Activated CD4-positive, alpha-beta T cell treated with anti-CD3 and anti-CD28 coated beads, Interleukin-2, Interleukin-6, amounts not matched to agents 100 ng/mL and 50 ng/mL, durations not matched to agents 16 hours and 8 hours (primary cell): ENCODE results near the gene PRELP.
"Not testable (repeated sequence)": the region's sequence is repeated elsewhere in the genome, so short reads cannot be mapped to it uniquely, and the experiment has no call there.

Source experiments
- DNase-seq: peaks from one replicate; pipeline ENCODE4 v3.0.0-alpha.2; 2020

PRELP gene

DNA sequence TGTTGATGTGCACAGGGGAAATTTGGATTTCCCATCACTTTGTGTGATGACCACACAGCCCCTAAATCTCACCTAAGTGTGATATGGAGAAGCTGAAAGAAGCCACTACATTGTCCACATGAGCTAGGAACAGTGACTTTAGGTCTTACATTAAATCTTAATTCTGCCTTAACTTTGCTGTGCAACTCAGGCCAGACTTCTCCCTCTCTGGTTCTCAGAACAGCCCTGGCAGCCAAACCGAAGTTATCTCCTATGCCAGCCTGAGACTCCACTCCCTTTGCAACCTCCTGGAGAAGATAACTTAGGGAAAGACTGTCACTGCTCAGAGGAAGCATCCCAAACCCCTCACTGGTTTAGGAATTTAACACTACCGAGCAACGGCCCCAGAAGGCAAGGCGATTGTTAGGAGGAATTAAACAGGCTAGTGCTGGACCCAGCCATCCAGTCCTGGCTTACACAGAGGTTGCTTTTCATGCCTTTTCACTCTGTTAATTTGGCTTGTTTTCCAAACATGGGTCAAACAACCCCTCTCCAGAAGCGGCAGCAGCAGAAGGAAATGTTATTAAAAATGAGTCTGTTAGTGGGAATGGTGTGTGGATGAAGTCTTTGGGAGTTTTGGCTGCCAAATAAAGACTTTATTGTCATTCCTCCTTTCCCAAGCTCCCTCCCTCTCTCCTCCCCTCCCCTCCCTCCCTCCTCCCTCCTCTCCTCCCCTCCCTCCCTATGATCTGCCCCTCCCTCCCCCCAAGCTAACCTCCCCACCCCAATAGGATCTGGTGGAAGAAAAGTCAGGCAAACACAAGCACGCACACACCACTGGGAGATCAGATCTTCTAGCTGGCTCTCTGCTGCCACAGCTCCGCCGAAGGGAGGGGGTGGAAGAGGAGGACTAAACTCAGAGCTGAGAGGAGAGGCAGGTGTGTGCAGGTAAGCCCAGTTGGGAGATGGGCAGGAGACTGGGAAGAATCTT is at the start of gene PRELP:
Gene PRELP (plus strand): TSS at position 795 of the 970 bp plus-strand sequence. CDS start 7,379 bp downstream, outside the sequence.
- DNase-seq, result no peak

DNA sequence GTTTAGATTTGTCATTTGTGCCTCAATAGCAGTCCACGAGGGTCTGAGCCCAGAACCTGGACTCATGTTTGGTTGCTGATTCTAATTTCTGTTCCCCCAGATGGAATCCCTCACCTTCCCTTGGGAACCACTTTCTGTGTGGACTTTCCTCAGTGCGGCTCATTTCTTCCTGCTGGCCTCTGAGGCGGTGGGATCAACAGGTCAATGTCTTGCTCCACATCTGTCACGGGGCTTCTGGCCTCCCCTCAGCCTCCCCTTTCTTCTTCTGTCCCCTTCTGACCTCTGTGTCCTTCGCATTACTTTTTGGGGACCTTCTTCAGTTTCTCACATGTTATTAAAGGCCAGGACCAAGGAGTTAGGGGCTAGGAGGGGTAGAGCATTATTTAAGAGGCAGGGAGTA is 49.2 kb upstream of the PRELP start:
- no peak for DNase-seq

DNA sequence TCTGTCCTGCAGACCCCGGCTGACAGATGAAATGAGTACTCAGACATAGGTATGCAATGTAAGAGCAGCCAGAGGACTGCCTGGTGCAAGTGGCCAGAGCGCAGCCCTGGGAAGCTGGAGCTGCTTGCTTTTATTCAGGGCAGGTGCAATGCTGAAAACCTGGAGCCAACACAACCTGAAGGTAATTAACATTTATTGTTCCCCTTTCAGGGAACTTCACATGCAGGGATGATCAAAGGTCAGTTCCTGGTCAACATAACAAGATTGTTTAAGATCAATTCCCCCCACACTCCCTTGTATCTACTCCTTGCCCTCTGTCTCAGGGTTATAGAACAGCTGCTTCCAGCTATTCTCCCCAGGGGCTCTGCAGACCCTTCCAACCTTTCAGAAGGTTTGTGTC is 48.7 kb upstream of the PRELP start:
- no peak for DNase-seq

DNA sequence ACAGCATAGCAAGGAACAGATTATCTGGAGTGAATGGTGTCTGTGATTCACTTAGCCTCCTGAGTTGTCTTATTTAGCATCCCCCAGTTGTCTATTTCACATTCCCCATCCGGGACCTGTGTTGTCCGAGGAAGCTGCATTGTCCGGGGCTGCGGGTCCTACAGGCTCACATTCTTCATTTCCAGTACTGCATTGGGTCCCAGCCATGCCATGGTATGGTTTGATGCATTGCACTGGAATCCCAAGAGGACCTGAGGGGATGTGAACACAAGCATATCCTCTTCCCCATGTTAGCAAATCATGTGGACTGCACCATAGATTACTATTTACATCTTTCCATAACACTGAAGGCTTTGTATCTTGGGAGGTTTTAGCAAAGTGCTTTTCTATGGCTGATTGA is 48.2 kb upstream of the PRELP start:
- no peak for DNase-seq

DNA sequence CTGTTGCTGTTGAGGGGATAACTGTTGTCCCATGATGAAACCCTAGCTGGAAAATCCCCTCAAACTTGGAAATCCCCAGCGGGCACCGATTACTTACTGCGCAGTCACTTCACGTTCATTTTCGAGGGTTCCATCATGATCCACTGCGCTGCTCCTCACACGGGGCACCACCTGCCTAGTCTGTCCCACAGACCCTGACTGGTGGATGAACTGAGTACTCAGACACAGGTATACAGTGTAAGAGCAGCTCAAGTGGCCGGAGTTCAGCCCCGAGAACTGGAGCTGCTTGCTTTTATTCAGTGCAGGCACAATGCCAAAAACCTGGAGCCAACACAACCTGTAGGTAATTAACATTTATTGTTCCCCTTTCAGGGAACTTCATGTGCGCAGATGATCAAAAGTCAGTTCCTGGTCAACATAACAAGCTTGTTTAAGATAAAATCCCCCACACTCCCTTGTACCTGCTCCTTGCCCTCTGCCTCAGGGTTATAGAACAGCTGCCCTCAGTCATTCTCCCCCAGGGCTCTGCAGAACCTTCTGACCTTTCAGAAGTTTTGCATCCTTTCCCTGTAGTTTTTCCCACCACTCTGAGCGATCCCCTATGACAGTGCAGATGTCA is 46.5 kb upstream of the PRELP start:
- DNase-seq, result no peak

DNA sequence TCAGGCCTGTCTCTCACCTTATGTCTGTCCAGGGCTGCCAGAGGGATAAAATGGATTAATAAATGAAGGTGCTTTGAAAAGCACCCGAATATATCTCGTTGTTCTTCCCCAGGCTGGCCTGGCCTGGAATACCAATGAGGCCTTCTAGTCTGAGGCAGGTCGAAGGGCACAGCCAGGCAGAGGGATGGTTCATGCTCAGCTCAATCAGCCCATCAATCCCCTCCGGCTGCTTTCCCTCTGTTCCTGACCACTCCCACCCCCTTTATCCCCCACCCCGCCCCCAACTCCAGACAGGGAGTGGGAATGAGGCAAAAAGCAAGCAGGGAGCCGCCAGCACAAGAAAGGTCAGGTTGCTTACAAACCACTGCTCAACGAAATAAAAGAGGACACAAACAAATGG is 40.0 kb upstream of the PRELP start:
- DNase-seq, result no peak

DNA sequence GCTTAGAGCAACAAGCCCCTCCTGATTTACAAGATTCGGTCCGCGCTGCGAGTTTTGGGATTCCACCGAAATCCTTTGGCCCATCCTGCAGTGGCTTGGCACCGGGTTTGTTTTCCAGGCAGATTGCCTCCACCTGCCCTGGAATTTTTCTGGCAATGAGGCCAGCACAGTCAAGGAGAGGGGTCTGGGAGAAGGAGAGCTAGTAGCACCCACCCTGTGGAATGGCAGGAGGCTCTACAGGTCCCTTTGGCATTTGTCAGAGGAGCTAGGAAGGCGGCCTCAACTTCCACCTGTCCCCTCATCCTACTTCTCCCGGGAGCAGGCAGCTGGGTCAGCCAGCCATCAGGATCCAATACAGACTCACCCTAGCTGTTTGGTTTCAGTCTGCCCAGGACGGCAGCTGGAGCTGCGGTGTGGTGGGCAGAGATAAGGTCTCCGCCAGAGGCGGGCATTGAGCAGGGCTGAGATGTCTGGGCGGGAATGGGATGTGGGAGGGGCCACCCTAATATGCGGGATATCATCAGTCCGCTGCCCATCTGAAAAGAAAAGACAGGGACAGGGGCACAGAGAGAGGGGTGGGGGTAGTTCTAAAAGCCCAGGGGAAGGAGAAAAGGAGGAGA is 37.8 kb upstream of the PRELP start:
- no peak for DNase-seq

DNA sequence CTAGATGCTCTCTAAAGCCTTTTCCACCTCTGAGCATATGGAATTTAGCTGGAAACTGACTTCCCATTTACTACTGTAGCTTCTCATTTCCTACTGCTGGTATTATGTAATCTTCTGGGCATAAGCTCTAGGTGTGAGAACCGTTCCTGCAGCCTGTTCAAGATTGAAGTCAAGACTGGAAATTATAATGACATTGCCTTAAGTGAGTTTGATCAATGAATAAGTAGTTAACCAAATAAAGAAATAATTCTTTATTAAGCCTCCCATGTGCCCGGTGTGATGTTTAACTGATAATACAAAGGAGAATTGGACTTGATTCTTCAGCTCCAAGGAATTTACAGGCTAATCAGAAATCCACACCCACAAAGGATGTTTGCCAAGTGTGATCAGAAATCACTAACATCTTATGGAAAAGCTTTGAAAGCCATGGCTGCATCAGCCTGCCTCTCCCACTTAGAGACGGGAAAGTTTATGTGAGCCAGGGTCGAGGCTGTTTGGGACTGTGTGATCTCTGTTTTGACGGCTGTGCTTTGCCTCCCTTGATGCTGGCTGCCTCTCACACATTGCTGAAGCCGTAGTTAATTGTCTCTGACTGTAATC is 36.4 kb upstream of the PRELP start:
- no peak for DNase-seq

DNA sequence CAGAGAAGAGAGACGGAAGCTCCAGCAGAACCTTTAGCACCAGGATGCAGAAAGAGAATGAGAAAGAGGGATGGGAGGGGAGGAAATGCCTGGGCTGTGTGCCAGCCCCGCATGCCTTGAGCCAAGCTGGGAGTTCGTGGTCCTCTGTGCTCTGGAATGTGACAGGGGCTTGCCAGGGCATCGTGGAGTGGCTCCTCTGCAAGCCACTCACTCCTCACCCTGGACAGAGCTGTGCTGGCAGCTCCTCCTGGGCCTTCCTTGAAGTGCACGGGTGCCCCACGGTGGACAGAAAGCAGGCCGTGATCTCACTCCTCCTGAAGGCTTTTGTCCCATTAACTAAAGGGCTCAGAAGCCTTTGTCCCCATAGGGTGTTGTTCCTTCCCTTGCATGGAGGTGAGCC is 34.8 kb upstream of the PRELP start:
- no peak for DNase-seq

DNA sequence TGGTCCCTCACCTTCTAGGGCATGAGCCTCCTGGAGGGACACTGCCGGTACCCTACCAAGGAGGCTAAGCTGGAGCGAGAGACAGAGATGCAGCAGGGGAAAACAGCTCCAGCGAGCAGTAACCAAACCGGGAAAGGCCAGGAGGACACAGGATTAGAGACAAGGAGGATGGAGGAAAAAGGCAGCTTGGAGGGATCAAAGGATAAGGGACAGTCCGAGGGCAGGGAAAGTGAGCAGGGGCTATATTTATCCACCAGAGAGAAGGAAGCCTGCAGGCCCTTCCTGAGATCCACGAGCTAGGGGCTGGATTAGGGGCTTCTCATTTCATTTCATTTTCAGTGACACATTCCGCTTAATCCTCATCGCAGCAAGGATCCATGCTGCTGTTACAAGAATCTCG is 33.8 kb upstream of the PRELP start:
- DNase-seq, result no peak

DNA sequence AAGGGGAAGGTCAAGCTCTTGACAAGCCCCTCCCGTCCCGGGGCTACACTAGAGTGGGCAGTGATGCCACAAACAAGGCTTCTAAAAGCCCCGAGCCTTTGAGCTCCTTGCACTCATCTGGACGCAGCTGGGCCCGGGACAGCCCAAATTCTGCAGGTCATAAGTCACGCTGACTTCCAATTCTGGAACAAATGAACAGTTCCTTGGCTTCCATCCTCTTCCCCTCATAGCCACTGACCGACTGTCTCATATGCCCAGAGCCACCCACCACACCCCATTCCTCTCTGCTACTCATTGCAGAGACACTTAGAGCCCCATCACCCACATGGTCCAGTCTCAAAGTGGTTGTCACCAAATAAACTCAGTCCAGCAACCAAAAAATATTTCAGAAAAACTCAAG is 32.8 kb upstream of the PRELP start:
- DNase-seq, result no peak

DNA sequence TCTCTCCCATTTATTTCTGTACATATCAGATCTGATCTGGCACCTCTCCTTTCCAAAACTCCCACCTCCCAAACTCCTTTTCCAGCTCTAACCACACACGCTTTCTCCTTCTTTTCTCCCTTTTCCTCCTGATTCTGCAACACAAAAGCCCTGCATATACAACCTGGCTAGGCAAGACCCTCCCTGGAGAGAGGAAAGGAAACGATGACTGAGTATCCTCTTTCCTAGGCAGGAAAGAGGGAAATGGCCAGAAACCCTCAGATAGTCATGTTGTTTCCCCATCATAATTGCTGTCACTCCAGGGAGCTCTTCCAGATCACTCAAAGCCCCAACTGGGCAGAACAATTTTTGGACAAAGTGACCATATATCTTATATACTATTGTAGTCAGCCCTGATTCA is 32.3 kb upstream of the PRELP start:
- no peak for DNase-seq

DNA sequence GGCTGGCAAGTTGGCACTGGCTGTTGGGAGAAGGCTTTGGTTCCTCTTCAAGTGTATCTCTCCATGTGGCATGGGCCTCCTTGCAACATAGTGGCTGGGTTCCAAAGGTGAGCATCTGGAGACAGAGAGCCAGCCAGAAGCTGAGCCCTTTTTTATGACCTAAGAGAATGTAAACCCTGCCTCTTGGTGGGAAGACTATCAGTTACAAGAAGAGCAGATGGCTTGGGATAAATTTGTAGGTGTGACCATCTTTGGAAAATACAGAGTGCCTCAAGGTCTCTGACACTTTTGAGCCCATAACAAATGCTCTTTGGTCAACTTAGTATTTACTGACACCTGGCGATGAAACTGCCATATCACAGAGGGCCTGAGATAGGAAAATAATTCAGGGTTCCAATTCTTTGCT is 31.4 kb upstream of the PRELP start:
- DNase-seq, result no peak

DNA sequence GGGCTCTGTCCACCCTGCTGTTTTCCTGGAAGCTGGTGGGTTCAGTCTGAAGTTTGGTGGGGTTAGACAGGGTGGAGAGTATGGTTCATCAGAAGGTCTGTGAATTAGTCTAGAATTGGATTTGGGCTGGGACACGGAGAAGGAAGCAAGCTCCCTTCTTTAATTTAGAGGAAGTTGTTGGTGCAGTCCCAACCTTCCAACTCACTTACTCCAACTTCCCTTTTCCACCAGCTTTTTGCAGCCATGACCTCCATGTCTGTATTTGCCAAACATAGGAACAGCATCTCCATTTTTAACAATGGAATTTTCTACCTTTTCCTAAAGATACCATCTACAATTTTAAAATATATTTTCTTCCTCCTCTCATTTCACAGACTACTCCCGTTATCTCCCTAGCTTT is 28.5 kb upstream of the PRELP start:
- no peak for DNase-seq

DNA sequence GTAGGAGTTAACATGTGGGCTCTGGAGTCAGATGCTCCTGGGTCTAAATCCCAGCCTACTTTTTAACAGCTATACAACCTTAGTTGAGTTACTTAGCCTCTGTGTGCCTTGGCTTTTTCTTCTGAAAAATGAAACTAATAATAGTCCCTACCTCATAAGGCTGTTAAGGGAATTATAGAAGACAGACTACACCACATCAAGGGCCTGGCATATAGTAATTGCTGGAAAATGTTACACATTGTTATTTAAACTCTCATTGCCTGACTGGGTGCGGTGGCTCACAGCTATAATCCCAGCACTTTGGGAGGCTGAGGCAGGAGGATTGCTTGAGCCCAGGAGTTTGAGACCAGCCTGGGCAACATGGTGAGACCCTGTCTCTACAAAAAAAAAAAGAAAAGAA is 28.0 kb upstream of the PRELP start:
- not testable (repeated sequence) for DNase-seq

DNA sequence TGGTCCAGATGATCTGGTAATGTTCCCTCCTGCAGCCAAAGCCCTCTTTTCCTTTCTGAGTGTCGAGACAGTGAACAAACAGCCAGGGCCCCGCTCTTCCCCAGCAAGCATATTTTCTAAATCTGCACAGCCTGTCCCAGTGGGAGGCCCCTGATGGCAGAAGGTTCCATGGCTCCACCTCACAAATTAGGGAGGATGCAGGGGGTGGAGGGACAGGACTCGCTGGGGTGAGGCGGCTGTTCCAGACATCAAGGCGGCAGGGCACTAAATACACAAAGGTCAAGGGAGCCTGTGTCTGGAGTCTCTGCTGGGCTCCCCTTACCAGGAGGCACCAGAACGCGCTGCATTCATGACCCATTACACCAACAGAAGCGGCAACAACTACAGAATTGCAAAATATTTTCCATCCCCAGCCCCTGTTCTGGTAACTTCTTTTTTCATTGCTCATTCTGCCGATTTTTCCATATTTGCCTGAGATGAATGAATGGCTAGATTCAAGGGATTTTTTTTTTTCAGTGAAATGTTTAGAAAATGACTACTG is 27.0 kb upstream of the PRELP start:
- DNase-seq, result no peak

DNA sequence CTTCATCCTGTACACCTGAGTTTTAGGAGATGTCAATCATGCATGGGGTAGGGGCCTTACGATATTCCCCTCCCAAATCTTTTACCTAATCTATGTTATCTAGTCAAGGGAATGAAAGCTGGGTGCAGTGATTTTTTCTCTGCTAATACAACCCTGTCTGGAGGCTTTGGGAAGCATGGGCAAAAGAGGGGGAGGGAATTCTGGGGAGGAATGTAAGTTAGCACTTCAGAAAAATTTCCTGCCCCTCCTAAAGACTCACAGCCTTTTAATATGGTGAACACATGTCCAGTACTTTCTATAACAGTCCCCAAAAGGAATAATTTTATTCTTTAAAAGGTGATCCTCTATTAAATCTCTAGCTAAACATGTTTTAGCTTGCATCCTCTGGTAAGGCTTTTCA is 25.6 kb upstream of the PRELP start:
- no peak for DNase-seq

DNA sequence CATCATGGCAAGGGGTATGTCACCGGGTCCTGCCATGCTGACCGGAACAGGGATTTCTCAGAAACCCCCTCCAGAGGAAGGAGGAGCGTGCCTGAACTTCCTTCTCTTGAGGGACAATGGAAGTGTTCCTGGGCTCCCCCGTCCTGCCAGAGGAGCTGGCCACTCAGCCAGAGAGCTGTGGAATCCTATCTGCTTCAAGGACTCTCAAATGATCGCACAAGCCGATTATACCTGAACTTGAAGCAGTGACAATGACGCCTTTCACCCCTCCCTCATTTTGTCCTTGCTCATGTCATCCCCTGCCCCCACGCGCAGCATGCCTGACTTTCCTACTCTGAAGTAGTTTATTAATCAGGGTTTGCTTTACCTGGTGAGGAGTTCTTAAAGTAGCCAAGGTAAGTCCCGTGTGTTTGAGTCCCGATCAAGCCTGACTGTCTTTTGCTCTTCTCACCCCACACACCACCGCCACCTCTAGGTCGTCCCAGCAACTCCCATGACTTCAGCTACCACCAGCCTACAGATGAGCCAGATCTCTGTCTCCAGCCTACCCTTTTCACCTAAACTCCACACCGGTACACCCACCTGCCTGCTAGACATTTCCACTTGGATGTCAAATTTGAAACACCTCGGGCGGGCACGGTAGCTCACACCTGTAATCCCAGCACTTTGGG is 25.0 kb upstream of the PRELP start:
- DNase-seq, result no peak

DNA sequence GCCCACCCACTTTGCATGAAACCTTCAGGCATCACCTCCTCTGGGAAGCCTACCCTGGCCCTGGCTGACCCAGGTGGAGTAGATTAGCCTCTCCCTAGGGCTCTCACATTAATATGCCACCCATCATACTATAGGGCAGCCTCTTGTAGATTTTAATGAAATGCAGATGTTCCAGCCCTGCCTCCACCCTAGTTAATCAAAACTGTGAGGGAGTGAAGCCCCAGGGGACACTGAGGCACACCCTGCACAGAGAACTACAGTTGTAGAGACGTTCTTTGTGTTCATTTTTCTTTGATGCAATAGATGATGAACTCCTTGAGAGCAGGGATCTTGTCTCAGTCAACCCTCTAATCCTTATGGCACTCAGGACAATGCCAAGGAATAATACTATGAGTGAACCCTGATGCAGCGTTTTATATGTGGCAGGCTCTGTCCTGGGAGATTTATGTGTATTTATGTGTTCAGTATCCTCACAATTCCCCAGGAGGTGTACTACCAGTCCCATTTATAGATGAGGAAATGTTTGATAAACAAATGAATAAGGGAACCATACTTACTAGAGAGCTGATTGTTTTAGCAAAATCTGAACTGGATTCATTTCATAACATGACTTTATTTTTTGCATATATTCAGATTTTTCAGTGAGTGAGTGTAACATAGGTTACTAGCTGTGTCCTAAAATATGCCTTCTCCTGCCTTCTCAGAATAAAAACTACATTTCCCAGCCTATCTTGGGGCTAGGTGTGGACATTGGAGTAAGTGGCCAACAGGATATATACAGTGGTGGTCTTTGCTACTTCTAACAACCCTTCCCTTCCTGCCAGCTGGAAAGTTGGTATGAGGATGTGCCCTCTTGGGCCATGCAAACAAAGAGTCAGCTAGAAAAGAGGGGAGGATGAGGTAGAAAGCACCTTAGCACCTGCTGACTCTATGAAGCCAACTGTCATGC is 23.5 kb upstream of the PRELP start:
- no peak for DNase-seq

DNA sequence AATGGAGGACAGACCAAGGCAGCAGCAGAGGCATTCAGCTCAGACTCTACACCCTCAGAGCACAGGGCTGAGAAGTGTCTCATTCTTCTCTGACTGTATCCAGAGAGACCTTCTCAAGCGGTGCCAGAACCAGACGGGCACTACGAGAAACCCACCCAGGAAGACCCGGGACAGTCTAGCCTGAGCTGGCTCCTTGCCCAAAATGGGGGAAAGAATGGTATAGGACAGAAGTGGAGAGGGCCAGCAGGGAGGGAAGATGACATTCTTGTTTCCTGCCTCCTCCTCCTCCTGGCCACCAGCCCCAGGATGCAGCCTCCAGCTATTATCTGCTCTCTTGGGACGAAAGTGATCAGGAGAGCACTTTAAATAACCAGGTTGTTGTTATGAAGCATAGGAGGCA is 22.6 kb upstream of the PRELP start:
- no peak for DNase-seq

DNA sequence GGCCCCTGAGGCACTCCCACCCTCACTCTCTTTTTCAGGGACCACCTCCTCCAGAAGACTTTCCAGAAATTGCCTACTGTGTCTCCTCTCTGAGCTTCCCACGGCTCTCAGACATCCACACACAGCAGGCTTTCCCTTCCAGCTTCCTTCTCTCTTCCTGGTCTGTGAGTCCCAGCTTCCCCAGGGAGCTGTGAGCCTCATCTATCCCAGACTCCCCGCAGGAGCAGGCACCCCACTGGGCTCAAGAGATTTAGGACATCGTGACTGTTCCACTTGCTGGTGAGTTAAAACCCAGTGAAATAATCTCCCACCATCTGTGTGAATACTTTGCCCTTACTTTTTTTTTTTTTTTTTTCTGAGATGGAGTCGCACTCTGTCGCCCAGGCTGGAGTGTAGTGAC is 22.0 kb upstream of the PRELP start:
- no peak for DNase-seq
